HG02870 (cell line): ENCODE results near the gene SNX15.

ENCODE experiments used
- ATAC-seq: cut with Tn5 transposase; IDR thresholded peaks from one replicate; pipeline ENCODE4 v1.9.1; 2021; ENCODE audit warnings: mild to moderate bottlenecking, moderate library complexity; ENCODE audit not compliant: unreplicated experiment

Gene SNX15

DNA sequence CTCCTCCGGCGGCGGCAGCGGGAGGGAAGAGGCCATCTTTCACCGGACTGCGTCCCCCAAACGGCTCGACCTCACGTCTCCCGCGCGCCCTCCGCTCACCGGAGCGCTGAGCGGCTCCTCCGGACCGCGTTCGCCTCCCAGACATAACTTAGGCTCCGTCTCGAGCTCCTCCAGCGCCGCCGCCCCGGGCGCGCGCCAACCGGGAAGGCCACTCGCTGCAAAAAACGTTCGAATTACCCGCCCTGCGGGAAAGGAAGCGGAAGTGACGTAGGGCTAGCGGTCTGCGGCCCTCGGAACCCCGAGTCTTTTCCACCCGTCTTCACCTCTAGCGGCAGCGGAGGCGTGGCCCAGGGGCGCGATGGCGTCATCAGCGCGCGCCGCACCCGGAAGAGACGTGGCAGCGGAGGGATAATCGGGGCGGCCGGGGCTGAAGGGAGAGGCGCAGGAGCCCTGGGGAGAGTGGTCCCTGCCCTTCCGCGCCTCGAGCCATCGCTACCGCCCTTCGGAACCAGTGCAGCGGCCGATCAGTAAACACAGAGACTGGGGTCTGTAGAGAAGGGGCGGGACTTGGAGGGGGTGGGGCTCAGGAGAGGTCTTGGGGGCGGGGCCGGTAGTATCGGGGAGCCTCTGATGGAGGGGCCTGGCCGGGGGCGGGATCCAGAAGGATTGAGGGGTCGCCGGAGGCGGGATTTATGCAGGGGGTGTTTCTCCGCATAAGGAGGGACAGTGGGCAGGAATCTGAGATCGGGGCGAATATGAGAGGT is 56.8 kb downstream of the SNX15 start, which contains the start of the genes CDCA5 and ZFPL1:
Gene CDCA5, minus strand, starts transcription at position 207 of the 764 bp plus-strand sequence. Its CDS starts 62 bp downstream, at position 145.
Gene ZFPL1, plus strand, starts transcription at position 389 of the 764 bp plus-strand sequence. CDS start 477 bp downstream, outside the sequence.
- ATAC-seq = peak; percentile 78

DNA sequence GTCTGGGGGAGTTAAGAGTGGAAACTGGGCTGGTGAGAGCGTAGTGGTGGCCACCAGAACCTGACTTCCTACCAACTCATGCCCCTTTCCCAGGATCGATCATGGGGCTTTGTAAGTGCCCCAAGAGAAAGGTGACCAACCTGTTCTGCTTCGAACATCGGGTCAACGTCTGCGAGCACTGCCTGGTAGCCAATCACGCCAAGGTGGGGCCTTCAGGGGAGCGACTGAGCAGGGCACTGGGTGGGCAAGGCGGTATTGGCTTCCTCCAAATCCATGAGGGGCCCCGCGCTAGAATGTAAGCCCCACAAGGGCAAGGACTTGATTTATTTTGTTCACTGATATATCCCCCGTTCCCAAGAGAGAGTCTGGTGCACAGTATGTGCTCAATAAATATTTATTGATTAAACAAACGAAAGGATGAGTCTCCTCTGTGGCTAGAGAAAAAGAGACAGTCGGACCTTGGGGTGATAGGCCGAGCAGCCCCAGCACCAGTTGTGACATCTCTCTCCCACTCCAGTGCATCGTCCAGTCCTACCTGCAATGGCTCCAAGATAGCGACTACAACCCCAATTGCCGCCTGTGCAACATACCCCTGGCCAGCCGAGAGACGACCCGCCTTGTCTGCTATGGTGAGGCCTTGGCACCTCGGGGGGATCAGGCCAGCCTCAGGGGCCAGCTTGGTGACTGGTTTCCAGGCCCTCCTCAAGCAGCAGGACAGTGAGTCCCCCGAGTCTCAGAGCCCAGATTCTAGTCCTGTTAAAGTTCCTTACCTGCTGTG is 57.5 kb downstream of the SNX15 start:
- ATAC-seq = no peak

DNA sequence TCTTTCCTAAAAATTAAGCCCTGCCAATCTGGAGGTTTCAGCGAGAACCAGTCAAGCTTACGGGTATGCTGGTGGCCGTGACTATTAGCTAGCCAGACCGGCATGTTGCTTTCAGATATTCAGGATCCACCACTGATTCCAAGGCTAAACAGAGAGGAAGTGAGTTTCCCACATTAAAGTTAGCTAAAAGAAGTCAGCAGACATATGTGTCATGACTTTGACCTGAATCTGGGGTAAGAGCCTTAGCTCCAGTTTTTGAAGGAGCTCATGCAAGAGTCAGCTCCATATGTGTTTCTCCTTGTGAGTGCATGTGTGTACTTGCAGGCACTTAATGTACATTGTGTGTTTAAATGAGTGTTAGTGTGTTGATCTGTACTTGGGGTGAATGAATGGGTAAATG is 58.2 kb downstream of the SNX15 start:
- no peak for ATAC-seq

DNA sequence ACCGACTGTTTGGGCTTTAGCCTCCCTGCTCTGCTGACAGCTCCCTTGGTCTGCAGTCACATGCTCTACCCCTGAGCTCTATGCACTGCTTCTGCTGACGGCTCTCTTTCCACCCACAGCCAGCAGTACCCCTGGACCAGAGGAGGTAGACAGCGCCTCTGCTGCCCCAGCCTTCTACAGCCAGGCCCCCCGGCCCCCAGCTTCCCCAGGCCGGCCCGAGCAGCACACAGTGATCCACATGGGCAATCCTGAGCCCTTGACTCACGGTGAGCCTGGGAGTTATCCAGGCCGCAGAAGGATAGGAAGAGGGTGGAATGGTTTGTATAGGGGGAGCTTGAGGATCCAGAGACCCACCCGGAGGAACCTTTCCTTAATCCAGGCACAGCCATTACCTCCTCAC is 59.6 kb downstream of the SNX15 start:
- ATAC-seq = no peak

DNA sequence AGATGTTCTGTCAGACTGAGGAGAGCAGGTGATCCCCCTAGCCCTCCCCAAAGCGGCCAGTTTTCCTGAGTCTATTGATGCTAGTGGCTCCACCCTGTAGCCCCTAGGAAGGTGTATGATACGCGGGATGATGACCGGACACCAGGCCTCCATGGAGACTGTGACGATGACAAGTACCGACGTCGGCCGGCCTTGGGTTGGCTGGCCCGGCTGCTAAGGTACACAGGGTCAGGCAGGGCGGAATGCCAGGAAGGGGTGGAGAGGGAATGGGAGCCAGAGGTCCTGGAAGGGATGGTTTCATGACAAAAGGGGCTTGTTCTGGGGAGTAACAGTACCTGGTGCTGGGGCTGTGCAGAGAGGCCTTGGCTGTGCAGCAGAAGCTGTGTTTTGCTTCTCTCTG is 60.0 kb downstream of the SNX15 start:
- ATAC-seq = no peak

DNA sequence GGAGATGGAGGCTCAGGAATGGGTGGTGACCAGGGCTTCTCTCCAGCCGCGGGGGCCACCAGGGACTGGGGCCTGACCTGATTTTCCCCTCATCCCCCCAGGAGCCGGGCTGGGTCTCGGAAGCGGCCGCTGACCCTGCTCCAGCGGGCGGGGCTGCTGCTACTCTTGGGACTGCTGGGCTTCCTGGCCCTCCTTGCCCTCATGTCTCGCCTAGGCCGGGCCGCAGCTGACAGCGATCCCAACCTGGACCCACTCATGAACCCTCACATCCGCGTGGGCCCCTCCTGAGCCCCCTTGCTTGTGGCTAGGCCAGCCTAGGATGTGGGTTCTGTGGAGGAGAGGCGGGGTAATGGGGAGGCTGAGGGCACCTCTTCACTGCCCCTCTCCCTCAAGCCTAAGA is 60.6 kb downstream of the SNX15 start:
- ATAC-seq = no peak

DNA sequence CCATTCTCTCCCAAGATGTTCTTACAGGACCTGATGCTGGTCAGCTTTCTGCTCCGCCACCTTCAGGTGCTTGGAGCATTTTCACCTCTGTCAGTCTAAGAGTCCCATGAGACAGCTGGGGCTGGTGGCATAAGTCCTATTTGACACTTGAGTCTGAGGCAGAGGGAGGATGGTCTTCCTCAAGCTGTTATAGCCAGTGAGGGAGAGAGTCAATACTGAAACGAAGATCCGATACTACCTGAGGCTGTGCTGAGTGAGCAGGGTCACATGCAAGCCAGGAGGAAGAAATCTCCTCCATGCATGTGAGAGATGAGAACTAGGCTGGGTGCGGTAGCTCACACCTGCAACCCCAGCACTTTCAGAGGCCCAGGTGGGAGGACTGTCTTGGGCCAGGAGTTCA is 62.4 kb downstream of the SNX15 start:
- no peak for ATAC-seq
